Measurements from ENCODE around the gene MGLL.

MGLL gene

GRCh38 chr3:127822041-127822681 lies at the start of gene MGLL:
Gene MGLL, minus strand, starts transcription at chr3:127822515. Its CDS starts 197 bp downstream, at chr3:127822318.
- DNase-seq: no peak

GRCh38 chr3:127870156-127870555 lies 47.8 kb upstream of the MGLL start:
- DNase-seq: no peak

- DNase-seq: no peak
These were observed 45.7 kb upstream of the MGLL start for GRCh38 chr3:127867986-127868385.

GRCh38 chr3:127867412-127867811 lies 45.1 kb upstream of the MGLL start:
- DNase-seq: no peak

- no peak for DNase-seq
These were observed 43.6 kb upstream of the MGLL start for GRCh38 chr3:127865941-127866340.

GRCh38 chr3:127860211-127860696 lies 37.9 kb upstream of the MGLL start:
- DNase-seq: no peak

GRCh38 chr3:127859730-127860129 lies 37.4 kb upstream of the MGLL start:
- DNase-seq: no peak

- DNase-seq: no peak
These were observed 36.6 kb upstream of the MGLL start for GRCh38 chr3:127858937-127859336.

GRCh38 chr3:127858521-127858920 lies 36.2 kb upstream of the MGLL start:
- DNase-seq: no peak

GRCh38 chr3:127857333-127857732 lies 35.0 kb upstream of the MGLL start:
- no peak for DNase-seq

- no peak for DNase-seq
These were observed 34.5 kb upstream of the MGLL start for GRCh38 chr3:127856801-127857200.

- DNase-seq: no peak
These were observed 32.9 kb upstream of the MGLL start for GRCh38 chr3:127855246-127855645.

- DNase-seq: no peak
These were observed 31.4 kb upstream of the MGLL start for GRCh38 chr3:127853681-127854080.

- peak; percentile 23 for DNase-seq
These were observed 29.6 kb upstream of the MGLL start for GRCh38 chr3:127851899-127852298.

GRCh38 chr3:127849368-127849767 lies 27.1 kb upstream of the MGLL start:
- DNase-seq: peak; percentile 37

- DNase-seq: no peak
These were observed 26.1 kb upstream of the MGLL start for GRCh38 chr3:127848131-127849129.

GRCh38 chr3:127847236-127847720 lies 25.0 kb upstream of the MGLL start:
- DNase-seq: no peak

- no peak for DNase-seq
These were observed 24.3 kb upstream of the MGLL start for GRCh38 chr3:127846576-127846975.

GRCh38 chr3:127844326-127844942 lies 22.1 kb upstream of the MGLL start:
- no peak for DNase-seq

GRCh38 chr3:127840671-127841070 lies 18.4 kb upstream of the MGLL start:
- no peak for DNase-seq

GRCh38 chr3:127839099-127839498 lies 16.8 kb upstream of the MGLL start:
- DNase-seq: no peak

- no peak for DNase-seq
These were observed 13.9 kb upstream of the MGLL start for GRCh38 chr3:127835993-127836882.

Measured in NCI-H187 treated with DMSO at 0.1 percent for 48 hours (cell line).